ENCODE measurements around the gene PTPN18.
"Not testable (repeated sequence)": the region's sequence is repeated elsewhere in the genome, so short reads cannot be mapped to it uniquely, and the experiment has no call there.

Gene PTPN18, protein sequence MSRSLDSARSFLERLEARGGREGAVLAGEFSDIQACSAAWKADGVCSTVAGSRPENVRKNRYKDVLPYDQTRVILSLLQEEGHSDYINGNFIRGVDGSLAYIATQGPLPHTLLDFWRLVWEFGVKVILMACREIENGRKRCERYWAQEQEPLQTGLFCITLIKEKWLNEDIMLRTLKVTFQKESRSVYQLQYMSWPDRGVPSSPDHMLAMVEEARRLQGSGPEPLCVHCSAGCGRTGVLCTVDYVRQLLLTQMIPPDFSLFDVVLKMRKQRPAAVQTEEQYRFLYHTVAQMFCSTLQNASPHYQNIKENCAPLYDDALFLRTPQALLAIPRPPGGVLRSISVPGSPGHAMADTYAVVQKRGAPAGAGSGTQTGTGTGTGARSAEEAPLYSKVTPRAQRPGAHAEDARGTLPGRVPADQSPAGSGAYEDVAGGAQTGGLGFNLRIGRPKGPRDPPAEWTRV

DNA sequence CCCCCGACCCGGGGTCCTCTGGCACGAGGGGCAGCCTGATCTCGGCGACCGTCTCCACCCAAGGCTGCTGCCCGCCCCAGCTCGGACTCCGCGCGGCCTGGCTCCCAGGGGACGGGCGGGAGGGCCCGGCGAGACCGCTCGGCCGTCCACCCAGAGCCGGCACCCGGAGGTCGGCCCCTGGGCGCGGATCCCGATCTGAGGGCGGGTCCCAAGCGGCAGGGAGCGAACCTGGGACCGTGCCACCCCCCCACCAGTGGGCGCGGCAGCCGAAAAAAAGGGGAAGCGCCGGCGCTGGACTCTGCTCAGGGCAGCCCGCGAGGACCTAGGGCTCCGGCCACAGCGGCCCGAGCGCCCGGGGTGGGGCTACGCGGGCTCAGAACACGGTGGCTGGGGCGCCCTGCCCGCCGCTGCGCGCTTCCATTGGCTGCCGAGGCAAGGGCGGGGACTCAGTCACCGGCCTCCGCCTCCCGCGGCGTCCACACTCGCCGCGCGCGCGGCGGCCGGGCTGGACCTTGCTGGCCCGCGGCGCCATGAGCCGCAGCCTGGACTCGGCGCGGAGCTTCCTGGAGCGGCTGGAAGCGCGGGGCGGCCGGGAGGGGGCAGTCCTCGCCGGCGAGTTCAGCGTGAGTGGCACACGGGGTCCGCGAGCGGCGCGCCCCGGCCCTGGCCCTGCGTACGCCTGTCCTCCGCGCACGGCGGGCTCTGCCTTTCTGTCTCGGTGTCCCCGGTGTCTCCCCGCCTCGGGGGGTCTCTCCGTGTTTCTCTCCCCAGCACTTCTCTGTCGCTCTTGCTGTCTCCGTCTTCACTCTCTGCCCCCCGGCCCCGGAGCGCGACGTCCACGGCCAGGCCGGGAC is at the start of gene PTPN18:
Gene PTPN18, plus strand, starts transcription at position 479 of the 854 bp plus-strand sequence. Its CDS starts 52 bp downstream, at position 531.
- DNase-seq: peak; percentile 53 to 79

DNA sequence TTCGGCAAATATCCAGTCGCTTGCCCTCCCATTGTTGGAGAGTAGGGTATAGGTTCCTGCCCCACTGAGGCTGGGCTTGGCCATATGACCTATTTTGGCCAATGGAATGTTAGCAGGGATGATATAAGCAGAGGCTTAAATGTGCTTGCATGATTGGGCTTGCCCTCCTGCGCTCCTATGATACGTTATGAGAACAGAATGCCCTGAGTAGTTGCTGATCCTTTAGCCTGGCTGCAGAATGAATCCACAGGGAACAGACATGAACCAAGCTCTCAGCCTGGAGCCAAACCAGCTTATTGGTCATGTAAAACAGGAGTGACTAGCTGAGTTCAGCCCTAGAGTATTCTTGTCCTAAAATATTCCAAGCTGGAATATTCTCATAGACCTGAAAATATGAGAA is 48.0 kb upstream of the PTPN18 start:
- DNase-seq: no peak

DNA sequence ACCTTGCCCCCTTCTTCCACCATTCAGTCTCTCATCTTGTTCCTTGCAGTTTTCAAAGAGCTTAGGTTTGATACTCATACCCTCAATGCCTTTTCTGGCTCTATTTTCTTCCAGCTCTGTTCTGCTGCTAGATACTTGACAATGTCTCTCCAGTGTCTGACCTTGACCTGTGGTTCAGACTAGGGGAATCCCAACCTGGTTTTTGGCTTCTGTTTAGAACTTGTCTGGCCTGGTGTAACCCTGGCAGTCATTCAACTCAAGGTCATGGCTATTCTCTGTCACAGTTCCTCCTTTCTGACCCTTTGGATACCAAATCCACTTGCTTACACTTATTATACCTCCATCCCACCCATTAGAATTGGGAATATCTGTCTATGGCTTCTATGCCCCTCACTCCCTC is 45.0 kb upstream of the PTPN18 start:
- DNase-seq: no peak

DNA sequence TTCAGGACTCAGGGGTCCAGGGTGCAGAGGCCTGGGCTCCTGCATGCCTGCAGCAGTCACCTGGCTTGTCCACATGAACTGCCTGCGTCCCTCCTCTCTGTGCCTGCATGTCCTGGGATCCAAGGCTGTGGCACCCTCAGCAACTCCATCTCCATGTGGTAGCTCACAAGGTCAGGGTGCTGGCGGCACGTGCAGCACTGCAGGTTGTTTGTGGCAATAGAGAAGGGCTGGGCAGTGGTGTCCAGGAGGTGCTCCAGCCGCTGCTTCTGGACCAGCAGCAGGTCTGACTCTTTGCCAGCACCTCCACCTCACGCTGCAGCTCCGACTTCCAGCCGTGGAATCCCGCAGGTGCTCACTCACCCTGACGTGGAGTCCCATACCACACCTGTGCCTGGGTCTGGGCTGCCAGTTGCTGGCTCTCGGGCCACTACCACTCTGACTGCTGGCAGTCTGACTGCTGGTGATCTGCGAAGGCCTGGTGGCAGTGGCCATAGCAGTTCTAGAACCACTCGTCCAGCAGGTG is 42.0 kb upstream of the PTPN18 start:
- DNase-seq: no peak

DNA sequence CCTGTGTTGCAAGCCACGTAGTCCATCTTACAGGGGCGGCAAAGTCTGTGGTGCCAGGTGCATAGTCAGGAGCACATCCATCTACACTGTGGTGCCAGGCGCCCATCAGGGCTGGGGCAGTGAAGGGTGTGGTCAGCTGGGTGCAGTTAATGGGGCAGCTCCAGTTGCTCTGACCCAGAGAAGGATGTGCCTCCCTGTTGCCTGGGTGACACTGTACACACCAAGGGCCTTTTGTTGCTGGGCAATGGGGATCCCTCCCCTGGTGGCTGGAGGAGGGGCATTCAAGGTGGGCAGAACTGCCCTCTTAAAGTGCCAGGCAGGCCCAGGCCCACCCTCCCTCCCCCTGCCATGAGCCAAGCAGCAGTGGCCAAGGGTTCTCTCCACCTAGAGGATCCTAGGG is 41.5 kb upstream of the PTPN18 start:
- DNase-seq: no peak

DNA sequence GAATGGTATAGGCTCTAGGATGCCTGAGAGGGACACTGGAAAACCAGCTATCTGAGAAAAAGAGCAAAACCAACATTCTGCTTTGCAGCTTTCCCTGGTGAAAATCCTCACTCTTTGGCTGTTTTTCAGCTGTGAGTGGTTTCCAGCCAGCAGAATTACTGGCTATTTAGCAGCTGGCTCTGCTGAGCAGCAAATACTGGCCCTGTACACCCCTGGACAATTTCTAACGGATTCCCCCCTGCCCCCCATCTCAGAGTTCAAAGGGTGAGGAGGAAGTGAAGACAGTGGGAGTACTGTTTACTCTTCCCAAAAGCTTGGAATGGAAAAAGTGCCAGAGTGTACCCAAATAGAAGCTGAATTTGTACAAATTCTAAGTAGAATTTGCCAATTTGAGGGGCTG is 39.3 kb upstream of the PTPN18 start:
- no peak for DNase-seq

DNA sequence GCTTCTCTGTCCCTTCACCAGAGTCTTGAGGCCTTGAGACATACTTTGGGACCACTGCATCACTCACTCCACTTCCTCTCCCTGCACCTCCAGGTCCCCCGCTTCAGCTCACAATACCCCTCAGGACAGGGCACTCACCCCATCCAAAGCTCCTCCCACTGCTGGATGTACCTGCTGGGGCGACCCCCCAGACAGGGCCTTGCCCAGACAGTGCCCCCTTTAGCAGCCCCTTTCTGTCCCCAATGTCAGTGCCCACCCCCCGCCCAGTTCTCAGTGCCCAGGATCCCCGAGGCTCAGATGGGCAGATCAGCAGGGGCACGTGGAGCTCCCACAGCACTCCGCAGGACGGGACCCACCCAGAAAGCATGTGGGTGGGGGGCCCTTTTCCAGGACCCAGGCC is 37.0 kb upstream of the PTPN18 start:
- DNase-seq: no peak

DNA sequence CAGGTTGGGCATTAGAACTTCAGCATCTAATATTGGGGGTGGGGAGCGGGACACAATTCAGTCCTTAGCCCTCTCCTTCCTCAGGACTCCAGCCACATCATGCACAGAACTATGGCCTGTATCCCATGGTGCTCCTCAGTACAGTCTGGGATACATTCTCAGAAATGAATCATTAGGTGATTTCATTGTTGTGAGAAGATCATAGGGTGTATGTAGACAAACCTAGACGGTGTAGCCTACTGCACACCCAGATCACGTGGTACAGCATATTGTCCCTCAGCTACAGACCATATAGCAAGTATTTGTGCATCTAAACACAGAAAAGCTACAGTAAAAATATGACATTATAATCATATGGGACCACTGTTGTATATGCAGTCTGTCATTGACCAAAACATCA is 36.3 kb upstream of the PTPN18 start:
- no peak for DNase-seq

DNA sequence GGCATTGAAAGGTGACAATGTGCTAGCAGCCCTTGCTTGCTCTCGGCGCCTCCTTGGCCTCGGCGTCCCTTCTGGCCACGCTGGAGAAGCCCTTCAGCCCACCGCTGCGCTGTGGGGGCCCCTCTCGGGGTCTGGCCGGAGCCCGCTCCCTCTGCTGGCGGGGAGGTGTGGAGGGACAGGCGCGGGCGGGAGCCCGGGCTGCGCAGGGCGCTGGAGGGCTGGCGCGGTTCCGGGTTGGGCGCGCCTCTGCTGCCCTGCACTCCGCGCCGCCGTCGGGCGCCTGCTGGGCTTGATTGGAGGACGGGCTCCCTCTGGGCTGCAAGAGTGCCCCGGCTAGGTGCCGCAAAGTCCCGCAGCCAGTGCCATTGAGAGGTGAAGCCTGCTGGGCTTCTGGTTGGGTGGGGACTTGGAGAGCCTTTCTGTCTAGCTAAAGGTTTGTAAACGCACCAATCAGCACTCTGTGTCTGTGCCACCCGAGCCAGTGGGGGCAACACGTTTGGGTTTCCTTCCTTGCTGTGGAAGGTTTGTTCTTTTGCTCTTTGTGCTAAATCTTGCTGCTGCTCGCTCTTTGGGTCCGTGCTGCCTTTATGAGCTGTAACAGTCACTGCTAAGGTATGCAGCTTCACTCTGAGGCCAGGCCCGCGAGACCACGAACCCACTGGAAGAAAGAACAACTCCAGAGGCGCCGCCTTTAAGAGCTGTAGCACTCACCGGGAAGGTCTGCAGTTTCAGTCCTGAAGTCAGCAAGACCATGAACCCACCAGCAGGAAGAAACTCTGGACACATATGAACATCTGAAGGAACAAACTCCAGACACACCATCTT is 27.9 kb upstream of the PTPN18 start:
- DNase-seq: no peak

DNA sequence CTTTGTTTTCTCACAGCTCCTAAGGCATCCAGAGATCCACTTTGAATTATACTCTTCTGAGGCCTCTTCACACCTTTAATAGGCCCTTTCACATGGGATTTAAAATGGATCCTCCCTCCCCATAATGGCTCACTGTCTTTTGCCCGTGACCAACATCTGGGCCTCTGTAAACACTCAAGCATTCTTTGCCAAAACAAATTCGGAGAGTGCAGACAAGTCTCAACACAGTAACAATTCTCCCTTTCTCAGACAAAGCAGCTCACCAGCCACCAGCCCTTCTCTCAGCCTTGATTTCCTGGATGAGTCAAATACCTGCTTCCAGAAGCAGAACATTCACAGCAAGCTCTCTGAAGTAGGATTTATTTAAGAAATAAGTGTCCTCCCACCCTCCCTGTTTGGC is 27.1 kb upstream of the PTPN18 start:
- DNase-seq: no peak

DNA sequence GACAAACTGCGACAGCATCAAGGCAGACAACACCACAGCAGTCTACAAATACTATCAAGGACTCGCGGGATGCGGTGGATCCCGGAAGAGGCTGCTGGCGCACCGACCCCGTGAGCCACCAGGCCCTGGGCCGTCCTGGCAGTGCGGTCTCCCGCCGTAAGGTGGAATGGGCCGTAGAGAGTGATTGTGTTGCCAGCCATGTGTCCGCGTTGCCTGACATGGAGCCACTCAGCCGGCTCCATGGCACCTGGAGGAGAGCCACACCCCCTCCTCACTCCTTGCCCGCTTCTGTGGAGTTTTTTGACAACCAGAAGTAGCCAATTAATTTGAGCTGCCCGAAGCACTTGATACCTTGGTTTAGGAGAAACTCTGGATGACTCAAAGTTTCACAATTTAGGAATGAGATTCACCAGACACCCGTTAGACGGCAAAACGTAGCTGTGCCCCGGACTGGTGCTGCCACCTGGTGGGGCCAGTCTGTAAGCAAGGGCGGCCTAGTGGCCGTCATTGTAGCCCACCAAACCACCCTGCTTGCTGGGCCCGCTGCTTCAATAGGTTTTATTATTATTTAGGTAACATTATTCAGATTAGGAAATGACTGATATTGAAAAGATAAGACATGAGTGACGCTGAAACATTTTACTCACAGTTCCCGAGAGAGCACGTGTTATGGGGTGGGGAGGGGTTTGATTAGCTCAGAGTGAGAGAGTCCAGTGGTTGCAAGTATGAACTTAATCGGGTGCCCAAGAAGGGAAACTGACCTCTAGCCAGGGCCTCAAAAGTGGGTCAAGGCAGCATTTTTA is 23.4 kb upstream of the PTPN18 start:
- DNase-seq: peak; percentile 15 to 67

DNA sequence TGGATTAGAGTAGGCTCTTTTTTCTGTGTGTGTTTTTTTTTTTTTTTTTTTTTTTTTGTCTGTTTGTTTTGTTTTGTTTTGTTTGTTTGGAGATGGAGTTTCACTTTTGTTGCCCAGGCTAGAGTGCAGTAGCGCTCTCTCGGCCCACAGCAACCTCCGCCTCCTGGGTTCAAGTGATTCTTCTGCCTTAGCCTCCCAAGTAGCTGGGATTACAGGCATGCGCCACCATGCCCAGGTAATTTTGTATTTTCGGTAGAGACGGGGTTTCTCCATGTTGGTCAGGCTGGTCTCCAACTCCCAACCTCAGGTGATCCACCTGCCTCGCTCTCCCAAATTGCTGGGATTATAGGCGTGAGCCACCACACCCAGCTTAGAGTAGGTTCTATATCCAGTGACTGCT is 22.6 kb upstream of the PTPN18 start:
- DNase-seq: not testable (repeated sequence)

DNA sequence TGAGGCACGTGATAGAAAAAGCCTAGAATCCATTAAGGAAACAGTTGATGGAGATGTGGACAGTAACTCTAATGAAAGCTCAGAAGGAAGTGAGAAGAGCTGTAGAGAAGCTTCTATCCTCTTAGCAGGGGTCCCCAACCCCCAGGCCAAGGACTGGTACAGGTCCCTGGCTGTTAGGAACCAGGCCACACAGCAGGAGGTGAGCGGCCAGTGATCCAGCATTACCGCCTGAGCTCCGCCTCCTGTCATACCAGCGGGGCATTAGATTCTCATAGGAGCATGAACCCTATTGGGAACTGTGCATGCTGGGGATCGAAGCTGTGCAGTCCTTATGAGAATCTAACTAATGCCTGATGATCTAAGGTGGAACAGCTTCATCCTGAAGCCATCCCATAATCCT is 21.8 kb upstream of the PTPN18 start:
- no peak for DNase-seq

DNA sequence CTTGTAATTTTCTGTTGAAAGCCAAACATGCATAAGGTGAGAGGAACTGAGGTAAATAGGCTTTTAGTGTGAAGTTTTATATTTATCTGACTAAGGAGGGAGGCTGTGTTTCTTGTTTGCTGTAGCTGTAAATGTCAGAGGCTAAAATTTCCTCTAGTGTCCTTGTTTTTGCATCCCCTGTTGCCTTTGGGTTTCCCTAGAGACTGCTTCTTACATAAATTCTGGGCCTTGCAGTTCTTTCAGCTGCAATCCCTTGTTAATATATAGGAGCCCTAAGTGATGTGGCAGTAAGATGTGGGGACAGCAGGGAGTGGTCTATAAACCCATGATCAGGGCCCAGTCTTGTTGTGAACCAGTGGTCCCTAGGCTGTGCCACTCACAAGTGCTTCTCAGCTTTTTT is 20.6 kb upstream of the PTPN18 start:
- no peak for DNase-seq

DNA sequence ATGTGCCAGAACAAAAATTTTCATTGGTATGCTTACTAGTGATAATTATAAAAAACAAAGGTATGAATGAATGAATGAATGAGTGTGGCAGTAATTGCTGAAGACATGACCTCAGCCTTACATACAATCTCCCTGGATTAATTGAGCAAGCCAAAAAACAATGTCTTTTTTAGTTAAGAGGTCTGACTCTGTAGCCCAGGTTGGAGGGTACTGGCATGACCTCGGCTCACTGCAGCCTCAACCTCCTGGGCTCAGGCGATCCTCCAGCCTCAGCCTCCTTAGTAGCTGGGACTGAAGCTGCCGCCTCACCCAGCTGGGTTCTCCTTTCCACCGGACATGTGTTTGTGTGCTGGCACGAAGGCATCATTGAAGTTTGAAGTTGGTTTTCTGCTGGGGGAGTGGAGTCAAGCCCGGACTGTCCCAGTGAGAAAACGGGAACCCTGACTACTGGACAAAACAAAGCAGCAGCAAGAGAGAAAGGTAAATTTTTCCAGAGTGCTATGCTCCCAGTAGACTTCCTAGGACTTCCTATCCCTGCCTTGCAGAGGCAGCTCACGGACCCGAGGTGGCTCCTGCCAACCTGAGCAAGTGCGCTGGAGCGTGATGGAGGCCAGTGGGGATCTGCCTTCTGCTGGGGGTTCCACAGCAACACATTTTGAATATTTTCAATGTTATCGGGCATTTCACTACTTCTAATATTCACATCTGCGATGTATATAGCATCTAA is 19.5 kb upstream of the PTPN18 start:
- no peak for DNase-seq

DNA sequence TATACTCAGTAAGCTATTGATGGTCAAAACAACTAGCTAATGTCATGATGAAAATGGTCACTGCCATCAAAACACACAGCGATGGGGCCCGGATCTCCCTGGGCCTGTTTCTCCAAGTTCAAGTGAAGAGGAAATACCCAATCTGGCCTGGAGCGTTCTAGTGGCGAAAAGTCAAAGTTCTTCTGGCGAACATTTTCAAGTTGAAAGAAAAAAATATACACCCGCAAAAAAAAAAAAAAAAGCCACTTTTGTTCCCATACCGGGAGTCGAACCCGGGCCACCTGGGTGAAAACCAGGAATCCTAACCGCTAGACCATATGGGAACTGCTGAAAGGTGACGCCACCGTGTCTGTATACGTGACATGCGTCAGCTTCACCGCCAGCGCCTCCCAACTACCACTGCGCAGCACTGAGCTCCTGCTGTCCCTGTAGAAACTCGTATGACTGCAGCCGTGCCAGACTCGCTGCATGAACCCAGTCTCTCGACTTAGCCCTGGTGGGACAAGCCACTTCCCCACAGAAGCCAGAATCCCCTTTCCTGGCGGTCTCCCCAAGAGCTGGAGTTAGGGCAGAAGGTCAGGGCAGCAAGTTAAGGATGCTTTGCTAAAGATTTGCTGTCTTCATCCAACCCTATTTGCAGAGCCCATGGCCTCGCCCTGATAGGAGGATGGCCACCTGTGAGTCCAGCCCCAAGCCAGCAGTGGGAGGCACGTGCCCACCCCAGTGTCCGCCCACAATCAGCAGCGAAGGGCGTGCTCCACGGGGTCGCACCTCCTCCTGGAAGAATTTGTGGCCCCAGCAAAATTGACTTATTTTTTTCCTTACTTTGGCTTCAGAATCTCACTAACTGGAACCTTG is 18.8 kb upstream of the PTPN18 start:
- no peak for DNase-seq

DNA sequence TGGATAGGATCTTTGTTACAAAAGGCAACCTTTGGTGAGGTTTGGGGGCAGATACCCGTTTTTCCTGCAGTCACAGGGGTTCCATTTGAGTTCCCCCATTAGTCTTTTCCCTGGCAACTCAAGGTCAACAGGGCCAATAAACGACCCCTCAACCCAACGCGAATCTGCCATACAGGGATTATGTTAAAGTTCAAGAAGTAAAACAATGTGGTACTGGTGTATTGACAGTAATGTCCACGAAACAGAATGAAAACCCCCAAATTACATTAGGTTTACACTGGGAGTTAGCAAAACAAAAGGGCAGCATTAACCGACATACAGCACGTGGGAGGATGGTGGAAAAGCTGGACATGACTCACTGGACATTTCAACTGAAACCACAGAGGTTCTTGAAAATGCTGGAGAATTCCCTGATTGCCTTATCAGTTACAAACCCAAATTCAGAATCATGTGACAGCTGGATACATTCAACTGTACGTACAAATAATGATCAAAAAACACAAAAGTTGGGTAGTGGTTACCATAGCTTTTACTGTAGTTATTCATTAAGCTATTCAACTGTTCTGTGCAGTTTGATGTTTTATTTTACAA is 18.0 kb upstream of the PTPN18 start:
- no peak for DNase-seq

DNA sequence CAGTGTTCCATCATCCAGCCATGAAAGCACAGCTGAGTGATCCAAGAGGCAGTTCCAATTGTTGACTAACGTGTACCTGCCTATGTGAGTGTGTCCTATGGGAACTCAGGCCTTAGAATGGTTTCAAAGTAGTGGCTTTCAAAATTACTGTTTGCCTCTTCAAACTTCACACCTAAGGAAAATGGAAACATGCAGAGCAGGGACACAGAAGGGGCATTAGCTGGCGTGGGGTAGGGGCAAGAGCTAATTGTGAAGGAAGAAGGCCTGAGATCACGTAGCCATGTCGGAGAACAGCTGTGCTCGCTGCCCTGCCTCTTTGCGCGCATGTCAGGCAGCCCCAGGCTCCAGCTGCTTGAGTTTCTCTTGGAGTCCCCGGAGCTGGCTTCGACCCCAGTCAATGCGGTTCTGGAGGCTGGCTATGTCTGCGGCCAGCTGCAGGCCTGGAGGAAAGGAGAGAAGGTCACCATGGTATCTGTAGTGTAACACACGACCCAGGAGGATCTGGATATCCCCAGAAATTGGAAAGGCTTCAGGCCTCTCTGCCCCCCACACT is 17.0 kb upstream of the PTPN18 start:
- DNase-seq: no peak
